Stimulated activated CD4-positive, alpha-beta T cell treated with anti-CD3 and anti-CD28 coated beads, TNF-alpha, amount 100 ng/mL, for 24 hours (primary cell): ENCODE results near the gene MCF2L.
"Not testable (repeated sequence)": the region's sequence is repeated elsewhere in the genome, so short reads cannot be mapped to it uniquely, and the experiment has no call there.

Experiments
- DNase-seq, 3 experiments: peaks; one replicate each; pipeline ENCODE4 v3.0.0-alpha.2; 2020; ENCODE audit warnings: low read depth in 3 of 3

Gene MCF2L

GRCh38 chr13:113064534-113065405 lies 95.8 kb downstream of the MCF2L start:
- DNase-seq = no peak

- DNase-seq = no peak
Observed at GRCh38 chr13:113065406-113066141, 96.6 kb downstream of the MCF2L start.

GRCh38 chr13:113066142-113066455 lies 97.1 kb downstream of the MCF2L start:
- no peak for DNase-seq

- DNase-seq = no peak
Observed at GRCh38 chr13:113066746-113067145, 97.7 kb downstream of the MCF2L start.

- DNase-seq = no peak
Observed at GRCh38 chr13:113069861-113070805, 101.1 kb downstream of the MCF2L start.

GRCh38 chr13:113070855-113071254 lies 101.8 kb downstream of the MCF2L start:
- DNase-seq = no peak

- no peak for DNase-seq
Observed at GRCh38 chr13:113072376-113072775, 103.4 kb downstream of the MCF2L start.

- no peak for DNase-seq
Observed at GRCh38 chr13:113073942-113074341, 104.9 kb downstream of the MCF2L start.

GRCh38 chr13:113074401-113074800 lies 105.4 kb downstream of the MCF2L start:
- no peak for DNase-seq

- no peak for DNase-seq
Observed at GRCh38 chr13:113074876-113075275, 105.9 kb downstream of the MCF2L start.

- no peak for DNase-seq
Observed at GRCh38 chr13:113075711-113076110, 106.7 kb downstream of the MCF2L start.

- no peak for DNase-seq
Observed at GRCh38 chr13:113076681-113077401, 107.8 kb downstream of the MCF2L start.

- DNase-seq = no peak
Observed at GRCh38 chr13:113077566-113077952, 108.5 kb downstream of the MCF2L start.

GRCh38 chr13:113077953-113078901 lies 109.2 kb downstream of the MCF2L start:
- DNase-seq = no peak

GRCh38 chr13:113078902-113079780 lies 110.1 kb downstream of the MCF2L start:
- no peak for DNase-seq

GRCh38 chr13:113079781-113080080 lies 110.7 kb downstream of the MCF2L start:
- DNase-seq = not testable (repeated sequence)

GRCh38 chr13:113080361-113080831 lies 111.4 kb downstream of the MCF2L start:
- DNase-seq = no peak

- no peak for DNase-seq
Observed at GRCh38 chr13:113080901-113081521, 112.0 kb downstream of the MCF2L start.
